Neural progenitor cell (in vitro differentiated cells): Measurements from ENCODE around the gene GNA14.

Experiments used
- EZH2phosphoT487 ChIP-seq: fragments of 200-600 bp; sonication (generic); IDR thresholded peaks from 2 replicates; pipeline ENCODE4 v1.6.1; 2017; ENCODE audit warnings: antibody characterized with exemption
- TF ChIP-seq, protein P1 (sequence below): fragments of 200-600 bp; sonication (generic); IDR thresholded peaks from 2 replicates; pipeline ENCODE4 v1.5.1; 2017; ENCODE audit warnings: antibody characterized with exemption, mild to moderate bottlenecking

DNA sequence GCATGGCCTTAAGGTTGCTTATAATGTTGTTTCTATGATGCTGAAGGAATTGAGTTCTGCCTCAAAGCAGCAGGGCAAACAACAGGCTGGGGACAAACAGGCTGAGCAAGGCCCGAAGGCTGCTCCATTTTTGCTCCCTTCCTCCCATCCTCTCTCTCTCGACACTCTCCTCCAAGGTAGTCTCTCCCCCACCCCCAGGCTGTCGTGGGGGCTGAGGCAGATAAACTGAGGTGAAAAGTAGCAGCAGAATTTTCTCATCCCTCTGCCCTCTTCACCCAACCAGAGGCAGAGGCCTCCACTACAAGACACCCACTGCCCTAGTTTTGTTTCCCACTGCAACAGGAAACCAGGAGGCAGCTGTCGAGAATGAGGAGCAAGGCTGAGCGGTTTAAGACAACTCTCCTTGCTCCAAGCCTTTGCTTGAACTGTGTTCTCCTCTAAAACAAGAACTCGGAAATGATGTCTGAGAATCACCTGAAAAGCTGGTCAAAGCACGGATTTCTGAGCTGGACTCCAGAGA is 13.5 kb upstream of the GNA14 start:
- TF ChIP-seq, protein P1, sequence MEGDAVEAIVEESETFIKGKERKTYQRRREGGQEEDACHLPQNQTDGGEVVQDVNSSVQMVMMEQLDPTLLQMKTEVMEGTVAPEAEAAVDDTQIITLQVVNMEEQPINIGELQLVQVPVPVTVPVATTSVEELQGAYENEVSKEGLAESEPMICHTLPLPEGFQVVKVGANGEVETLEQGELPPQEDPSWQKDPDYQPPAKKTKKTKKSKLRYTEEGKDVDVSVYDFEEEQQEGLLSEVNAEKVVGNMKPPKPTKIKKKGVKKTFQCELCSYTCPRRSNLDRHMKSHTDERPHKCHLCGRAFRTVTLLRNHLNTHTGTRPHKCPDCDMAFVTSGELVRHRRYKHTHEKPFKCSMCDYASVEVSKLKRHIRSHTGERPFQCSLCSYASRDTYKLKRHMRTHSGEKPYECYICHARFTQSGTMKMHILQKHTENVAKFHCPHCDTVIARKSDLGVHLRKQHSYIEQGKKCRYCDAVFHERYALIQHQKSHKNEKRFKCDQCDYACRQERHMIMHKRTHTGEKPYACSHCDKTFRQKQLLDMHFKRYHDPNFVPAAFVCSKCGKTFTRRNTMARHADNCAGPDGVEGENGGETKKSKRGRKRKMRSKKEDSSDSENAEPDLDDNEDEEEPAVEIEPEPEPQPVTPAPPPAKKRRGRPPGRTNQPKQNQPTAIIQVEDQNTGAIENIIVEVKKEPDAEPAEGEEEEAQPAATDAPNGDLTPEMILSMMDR: no peak
- TF ChIP-seq EZH2phosphoT487: no peak
